Stimulated activated CD4-positive, alpha-beta T cell treated with anti-CD3 and anti-CD28 coated beads, Interleukin-12 subunit alpha, Interleukin-12 subunit beta, amount 100 ng/mL, for 4 hours (primary cell): Measurements from ENCODE around the gene NACAD.

ENCODE experiments used
- DNase-seq: peaks from one replicate; pipeline ENCODE4 v3.0.0-alpha.2; 2020

The NACAD gene

GRCh38 chr7:45073786-45074527 is 14.8 kb downstream of the NACAD start:
- DNase-seq, result no peak

GRCh38 chr7:45073031-45073785 is 15.6 kb downstream of the NACAD start:
- no peak for DNase-seq

DNA sequence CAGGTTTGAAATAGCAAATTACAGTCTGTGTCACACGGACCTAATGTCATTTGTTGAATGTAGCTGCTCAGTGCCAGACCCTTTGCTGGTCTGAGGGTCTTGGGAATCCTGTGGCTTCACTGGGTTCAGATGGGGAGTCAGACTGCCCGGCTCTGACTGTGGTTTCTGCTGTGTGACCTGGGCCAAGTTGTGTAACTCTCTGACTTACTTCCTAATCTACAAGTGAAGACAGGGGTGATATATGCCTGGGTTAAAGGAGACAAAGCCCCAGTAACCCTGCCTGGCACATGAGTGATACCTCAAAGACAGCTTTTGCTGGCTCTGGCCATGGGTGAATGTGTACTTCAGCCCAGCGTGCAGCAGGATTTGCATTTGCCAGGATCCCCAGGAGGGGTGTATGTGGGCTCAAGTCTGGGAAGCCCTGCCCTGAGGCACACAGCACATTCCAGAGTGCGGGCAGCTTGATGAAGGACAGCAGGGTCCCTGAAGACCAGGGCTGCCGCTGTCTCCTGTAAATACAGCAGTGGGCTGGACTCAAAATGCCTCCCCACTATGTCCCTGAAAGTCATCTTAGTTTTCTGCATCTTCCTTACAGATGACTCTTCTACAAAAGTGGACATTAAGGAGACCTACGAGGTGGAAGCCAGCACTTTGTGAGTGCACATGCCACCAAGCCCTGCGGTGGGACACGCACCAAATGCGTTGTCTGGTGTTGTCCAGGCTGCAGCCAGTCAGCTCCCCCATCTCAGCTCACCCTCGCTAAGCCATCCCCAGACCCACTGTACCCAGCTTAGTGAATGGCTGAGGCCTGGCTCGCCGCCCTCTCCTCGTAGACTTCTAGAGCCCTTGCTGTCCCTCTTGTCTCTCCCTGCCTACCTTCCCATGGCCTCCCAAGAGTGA is 16.4 kb downstream of the NACAD start:
- no peak for DNase-seq

GRCh38 chr7:45071528-45071927 is 17.2 kb downstream of the NACAD start:
- no peak for DNase-seq

DNA sequence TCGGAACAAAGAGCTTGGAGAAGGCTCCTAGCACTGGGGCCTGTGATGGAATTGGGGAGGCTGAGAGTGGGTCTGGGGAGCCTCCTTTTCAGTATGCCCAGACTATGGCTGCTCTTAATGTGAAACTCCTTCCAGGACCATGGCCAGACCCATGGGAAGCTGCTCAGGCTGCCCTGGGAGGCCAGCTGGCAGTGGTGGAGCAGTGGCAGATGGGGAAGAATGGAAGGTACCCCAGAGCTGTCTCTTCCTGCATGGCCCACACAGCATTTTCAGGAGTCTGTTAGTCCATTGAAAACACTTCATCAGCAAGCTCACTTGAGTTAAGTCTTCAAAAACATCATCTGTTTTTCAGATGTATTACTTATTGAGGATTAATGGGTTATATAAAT is 18.5 kb downstream of the NACAD start:
- no peak for DNase-seq

DNA sequence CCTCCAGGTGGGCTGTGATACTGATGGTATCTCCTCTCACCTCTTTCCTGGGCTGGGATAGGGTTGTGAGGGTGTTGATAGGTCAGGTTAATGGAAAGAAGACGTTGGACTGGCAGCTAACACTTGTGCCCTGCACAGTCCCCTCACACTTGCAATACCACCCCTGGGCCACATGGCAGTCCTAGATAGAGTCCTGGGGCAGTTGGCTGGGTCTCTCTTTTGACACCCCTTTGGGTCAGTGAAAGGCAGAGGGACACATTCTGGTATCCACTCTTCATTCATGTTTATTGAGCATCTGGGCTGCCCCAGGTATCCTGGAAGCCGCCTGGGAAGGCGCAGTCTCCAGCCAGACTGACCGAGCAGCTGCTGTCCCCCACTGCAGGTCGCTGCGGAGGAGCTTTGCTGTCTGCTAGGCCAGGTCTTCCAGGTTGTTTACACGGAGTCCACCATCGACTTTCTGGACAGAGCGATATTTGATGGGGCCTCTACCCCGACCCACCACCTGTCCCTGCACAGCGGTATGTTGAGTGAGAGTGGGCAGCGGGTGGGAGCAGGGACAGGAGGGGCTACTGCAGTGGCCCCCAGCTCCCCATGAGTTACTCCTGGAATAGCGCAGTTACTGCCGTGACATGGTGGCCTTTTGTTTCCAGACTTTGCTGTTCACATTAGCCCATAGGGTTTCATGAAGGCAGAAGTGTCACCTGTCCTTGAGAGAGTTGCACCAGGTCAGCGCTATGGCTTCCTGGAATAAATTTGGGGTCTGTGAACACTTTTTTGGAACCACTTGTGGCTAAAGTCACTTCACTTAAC is 19.1 kb downstream of the NACAD start:
- no peak for DNase-seq

DNA sequence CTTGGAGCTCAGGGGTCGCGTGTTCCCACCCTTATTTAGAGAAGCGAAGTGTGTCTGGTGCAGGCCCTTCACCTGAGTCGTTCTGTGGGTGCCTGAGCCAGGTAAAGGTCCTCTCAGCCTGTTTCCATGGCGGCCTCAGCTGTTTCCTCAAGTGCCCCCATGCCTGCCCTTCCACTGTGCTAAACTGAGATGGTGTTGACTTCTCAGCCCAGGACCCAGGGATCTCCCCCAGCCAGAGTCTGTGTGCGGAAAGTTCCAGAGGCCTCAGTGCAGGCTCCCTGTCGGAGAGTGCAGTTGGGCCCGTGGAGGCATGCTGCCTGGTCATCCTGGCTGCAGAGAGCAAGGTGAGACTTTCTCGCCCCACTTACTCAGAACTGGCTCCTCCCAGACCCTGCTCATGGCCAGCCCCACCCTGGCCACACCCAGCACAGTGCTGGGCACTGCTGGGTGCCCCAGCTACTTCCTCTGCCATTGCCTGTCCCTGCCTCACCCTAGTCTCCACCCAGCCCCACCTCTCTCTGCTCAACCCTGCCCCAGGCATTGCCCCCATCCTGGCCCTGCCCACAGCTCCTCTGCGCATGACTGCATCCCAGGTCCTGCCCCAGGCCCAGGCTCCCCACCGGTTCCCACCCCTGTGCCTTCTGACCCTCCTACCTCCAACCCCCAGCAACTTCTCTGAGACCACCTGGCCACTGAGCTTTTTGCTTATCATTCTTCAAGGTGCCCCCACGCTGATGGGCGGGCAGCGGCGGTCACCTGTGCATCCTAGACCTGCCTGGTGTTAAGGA is 20.3 kb downstream of the NACAD start:
- DNase-seq, result no peak

DNA sequence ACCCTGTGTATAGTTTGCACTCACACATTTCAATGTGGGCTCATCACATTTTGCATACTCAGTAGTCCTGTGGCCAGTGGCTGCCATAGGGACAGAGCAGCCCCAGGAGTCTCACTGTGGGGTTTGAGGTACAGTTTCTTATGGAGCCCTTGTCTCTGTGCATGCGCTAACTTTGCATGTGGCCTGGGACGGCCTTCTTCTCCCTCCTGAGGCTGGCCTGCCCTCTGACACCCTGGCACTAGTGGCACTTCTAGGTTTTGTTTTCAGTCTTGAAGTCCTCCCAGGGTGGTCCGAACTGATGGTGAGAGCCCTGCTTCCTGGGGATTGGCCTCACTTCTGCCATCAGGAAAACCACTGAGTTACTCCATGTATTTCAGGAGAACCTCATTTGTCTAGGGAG is 21.2 kb downstream of the NACAD start:
- DNase-seq, result no peak

DNA sequence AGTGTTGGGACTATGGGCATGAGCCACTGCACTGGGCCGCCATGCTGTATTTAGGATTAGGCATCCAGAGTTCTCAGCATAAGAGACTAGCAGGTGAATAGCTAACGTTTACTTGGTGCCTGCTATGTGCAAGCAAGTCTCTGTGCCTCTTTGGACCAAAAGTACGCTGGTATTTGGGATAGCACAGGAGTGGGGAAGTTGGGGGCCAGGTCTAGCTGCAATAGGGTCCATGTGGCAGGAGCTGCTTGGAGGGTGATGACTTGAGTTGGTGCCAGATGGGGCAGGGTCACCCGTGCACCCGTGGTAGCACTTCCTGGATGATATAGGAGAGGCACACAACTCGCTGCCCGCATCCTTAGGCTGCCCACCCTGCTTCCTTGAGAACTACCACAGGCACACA is 22.4 kb downstream of the NACAD start:
- DNase-seq, result no peak

DNA sequence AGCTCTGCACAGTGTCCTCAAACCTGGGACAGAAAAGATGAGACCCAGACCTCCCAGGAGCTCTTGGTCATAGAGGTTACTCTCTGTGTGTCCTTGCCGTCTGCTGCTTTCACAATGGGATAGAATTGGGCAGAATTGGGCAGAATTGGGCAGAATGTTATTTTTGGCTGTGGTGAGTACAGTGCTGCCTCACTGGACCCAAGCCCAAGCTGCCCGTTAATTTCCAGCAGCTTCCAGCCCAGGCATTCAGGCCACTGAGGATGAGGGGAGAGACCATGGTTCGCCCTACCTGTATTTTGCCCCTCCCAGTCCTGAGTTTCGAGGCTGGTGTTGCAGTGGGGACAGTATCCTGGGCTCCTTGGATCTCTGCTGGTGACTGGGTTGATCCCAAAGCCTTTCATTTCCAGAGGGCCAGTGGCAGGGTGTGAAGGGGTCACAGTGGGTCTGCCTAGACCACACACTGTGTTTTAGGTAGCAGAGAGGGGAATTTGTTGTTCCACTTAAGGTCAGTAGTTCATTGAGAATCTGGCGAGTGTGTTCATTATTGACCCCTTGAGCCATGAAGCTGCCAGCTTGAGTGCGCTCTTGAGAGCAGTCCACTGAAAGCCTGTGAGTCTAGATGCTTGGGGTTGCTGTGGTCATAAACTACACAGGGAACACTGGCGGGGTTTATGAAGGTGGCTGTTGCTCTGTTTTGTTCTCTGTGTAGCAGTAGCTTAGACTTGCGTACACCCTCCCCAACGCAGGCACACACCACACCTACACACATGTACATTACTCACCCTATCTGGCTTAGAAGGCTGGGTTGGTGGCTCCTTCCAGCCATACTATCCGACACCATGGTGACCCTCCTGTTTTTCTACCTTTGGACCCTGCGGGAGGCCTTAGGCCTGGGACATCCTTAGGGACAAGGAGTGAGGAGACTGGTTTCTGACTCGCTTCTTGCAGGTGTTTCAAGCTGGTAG is 23.5 kb downstream of the NACAD start:
- DNase-seq, result no peak

GRCh38 chr7:45064047-45064725 is 24.6 kb downstream of the NACAD start:
- no peak for DNase-seq

DNA sequence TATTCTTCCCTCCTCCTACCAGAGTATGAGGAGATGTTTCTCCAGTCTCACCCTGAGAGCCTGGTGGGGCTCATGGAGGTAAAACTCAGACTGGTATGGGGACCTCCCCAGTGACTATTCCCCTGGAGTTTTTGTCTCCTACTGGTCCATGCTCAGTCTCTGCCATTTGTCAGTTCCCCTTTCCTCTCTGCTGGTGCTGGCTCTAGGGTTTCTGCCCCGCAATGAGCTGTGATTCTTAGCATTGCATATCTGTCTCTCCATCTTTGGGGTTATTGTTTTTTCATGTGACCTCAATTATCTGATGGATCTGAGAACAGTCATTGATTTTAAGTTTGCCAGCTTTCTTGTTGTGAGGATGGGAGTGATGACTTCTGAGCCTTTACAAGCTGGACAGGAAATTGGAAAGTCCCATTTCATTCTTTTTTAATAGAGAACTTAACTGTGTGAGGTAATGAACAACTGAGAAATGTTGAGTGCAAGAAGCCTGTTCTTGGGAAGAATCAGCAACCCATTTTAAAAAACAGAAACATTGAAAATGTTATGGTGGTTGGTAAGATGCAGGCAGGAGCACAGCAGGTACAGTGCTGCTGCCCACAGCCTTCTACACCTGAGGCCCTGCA is 26.9 kb downstream of the NACAD start:
- no peak for DNase-seq

DNA sequence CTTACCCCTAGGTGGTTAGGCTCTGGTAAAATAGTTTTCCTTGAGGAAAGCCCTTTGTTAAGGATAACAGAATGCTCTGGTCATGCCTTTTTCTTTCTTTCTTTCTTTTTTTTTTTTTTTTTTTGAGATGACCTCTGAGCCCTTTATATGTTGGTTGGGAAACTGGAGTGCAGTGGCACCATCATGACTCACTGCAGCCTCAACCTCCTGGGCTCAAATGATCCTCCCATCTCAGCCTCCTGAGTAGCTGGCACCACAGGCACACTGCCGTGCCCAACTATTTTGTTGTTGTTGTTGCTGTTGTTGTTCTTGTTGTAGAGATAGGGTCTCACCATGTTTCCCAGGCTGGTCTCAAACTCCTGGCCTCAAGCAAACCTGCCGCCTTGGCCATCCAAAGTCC is 27.4 kb downstream of the NACAD start:
- no peak for DNase-seq

DNA sequence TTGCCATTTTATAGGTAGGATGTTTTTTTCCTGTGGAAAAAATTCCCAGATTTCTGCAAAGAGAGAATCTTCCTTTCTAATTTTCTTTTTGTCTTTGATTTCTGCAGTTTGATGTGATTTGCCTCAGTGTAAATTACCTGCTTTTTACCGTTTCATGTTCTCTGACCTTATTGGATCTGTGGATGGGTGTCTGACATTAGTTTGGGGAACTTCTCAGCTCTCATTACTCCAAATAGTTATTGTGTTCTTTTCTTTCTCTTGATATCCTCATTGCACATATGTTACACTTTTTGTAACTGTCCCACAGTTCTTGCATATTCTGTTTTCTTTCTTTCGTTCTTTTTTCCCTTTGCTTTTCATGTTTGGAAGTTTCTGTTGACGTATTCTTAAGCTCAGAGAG is 28.5 kb downstream of the NACAD start:
- DNase-seq, result no peak

- DNase-seq, result no peak
Observed at GRCh38 chr7:45057878-45058277, 30.9 kb downstream of the NACAD start.

DNA sequence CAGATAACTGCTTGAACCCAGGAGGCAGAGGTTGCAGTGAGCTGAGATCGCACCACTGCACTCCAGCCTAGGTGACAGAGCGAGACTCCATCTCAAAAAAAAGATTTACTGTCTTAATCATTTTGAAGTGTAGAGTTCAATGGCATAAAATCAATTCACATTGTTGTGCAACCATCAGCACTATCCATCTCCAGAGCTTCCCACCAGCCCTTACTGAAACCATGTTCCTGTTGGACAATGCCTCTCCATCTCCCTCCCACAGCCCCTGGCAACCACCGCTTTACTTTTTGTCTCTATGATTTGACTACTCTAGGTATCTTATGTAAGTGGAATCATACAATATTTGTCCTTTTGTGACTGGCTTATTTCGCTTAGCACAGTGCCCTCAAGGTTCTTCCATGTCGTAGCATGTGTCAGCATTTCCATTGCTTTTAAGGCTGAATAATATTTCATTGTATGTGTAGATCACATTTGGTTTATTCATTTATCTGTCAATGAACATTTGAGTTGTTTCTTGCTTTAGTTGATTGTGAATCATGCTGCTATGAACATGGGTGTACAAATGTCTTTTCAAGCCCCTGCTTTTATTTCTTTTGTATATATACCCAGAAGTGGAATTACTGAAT is 33.1 kb downstream of the NACAD start:
- DNase-seq, result no peak

DNA sequence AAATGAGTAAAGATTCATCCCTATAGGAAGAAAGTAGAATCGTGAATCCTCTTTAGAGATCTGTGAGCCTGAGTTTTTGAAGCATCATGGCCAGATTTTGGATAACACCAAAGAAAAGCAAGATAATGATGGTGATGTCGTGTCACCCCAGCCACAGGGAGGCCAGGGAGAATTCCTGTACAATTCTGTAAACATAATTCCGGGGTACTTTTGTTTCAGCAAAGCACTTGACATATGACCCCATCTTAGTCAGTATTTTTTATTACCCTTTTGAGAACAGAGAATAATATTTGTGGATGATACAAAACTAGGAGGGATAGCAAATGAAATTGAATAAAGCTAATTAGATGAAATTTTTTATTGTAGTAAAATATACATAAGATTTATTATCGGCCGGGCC is 33.8 kb downstream of the NACAD start:
- no peak for DNase-seq

DNA sequence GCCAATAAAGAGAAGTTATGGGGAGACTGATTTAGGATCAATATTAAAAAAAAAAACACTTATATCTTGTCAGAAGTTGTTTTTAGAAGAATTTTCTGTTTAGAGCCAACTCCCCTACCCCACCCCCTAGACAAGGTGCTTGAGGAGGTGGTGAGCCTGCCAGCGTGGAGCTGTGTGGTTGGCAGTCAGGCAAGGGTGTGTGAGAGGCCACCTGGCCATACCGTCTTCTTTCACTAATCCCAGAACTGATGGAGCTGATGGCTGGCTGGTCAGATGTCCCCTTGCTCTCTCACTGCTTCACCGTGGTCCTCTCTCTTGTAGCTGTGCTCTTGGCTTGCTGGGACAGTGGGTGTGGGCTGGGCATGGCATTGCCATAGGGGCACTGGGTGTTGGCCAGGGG is 34.3 kb downstream of the NACAD start:
- no peak for DNase-seq

DNA sequence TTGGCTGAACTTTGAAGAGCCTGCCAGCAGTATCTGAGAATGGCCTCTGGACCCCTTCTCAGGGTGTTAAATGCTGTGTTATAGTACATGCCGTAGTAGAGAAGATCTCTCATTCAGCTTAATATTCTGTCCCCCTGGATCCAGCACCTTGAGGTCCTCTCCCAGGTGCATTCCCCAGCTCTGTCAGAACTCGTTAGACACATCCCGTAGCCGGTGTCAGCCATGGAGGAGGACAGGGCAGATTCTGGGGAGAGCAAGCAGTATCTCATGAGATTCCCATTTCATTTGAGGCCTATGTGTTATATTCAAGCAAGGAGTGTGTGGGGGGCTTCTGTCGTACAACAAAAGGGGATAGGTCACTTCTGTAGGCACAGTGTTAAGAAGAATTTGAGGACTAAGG is 34.8 kb downstream of the NACAD start:
- DNase-seq, result no peak
